Activated CD8-positive, alpha-beta memory T cell treated with anti-CD3 and anti-CD28 coated beads, Interleukin-2, amount 50 U/mL, for 24 hours (primary cell): ENCODE data around the gene SMIM1.

Experiments used
- DNase-seq: peaks from one replicate; pipeline ENCODE4 v3.0.0-alpha.2; 2020; ENCODE audit errors: extremely low read depth

The SMIM1 gene

DNA sequence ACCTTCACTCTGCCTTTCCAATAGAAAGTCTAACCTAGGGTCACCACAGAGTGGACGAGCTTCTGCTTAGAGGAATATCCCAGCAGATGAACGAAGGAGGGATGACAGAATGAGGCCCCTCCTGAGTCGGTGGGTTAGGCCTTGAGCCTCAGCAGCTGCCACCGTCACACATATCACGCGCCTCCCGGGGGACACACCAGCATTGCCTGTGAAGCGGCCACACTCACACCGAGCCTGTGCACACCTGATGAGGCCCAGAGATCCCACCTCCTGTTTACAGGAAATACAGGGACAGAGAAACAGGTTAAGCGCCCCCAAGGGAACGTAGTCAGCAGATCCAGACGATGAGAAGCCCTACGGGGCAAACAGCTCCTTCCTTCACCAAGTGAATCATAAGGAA, 48.9 kb downstream of the SMIM1 start:
- no peak for DNase-seq

DNA sequence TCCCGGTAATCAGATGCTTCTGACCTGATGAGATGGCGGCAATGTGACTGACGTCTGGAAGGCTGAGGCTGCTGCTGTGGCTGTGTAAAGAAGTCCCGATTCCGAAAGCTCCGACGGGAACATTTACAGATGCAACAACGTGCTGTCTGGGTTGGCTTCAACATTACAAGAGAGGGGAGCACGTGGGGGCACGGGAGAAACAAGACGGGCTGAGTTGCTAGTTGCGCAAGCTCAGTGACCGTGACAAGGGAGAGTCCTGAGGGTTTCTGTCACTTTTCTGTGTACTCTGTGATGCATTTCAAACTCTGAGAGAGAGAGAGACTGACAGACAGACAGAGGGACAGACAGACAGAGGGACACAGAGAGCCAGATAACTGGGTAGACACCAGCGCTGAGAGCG, 49.4 kb downstream of the SMIM1 start:
- no peak for DNase-seq

DNA sequence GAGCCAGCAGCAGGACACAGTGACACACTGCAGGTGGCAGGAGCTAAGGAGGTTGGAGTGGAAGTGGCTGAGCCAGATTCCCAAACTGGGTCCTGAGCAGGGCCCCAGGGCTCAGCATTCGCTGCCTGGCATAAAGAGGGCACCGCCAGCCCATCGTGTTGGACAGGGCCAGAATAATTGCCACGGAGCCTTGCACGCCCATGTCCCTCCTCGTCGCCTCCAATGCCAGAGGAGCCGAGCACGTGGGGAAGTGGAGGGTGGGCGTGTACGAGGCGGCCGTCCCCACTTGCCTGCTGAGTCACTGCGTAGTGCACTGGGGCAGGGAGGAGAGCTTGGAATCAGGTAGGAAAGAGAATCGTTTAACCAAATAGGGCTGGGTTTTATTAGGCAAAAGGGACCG, 49.9 kb downstream of the SMIM1 start:
- no peak for DNase-seq

DNA sequence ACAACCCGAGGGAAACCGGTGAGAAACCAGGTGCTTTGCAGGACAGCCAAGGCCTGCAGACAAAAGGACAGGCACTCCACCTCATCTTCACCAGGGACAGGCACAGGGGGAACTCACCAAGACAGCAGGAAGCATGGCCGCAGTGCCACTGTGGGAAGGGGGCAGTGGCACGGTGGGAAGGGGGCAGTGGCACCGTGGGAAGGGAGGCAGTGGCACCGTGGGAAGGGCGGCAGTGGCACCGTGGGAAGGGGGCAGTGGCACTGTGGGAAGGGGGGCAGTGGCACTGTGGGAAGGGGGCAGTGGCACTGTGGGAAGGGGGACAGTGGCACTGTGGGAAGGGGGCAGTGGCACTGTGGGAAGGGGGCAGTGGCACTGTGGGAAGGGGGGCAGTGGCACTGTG, 52.1 kb downstream of the SMIM1 start:
- no peak for DNase-seq

DNA sequence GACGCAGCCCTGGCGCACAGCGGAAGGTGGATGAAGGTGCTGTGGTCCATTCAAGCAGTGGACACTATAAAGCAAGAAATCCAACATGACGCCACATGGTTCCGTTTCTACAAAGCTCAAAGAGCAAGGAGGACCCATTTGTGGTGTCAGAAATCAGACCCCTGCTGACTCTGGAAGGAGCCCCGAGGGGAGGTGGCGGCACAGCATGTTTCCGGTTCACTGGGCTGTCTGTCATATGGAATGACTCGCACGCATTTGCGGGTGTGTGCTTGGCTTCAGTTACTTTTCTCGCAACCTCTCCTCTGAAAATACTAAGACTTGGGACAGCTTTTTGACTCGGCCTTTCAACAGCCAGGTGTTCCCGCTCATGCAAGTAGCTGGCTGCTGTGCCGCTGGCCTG, 52.8 kb downstream of the SMIM1 start:
- no peak for DNase-seq
